Amniotic epithelial cell (primary cell): ENCODE results near the gene AHSP.
"Not testable (repeated sequence)": the region's sequence is repeated elsewhere in the genome, so short reads cannot be mapped to it uniquely, and the experiment has no call there.

Experiments used
- DNase-seq: peaks from one replicate; pipeline ENCODE4 v3.0.0-alpha.2; 2010; ENCODE audit warnings: low read depth

The AHSP gene

GRCh38 chr16:31531096-31531495, 3.4 kb downstream of the AHSP start:
- DNase-seq, result no peak

GRCh38 chr16:31532120-31532519, 4.4 kb downstream of the AHSP start:
- no peak for DNase-seq

- no peak for DNase-seq
Measured at GRCh38 chr16:31532896-31533295, 5.2 kb downstream of the AHSP start.

- DNase-seq, result no peak
Measured at GRCh38 chr16:31535737-31536136, 8.0 kb downstream of the AHSP start.

- no peak for DNase-seq
Measured at GRCh38 chr16:31536804-31537361, 9.2 kb downstream of the AHSP start.

GRCh38 chr16:31537362-31538242, 9.9 kb downstream of the AHSP start:
- no peak for DNase-seq

GRCh38 chr16:31538243-31538598, 10.5 kb downstream of the AHSP start:
- DNase-seq, result not testable (repeated sequence)

GRCh38 chr16:31539762-31540161, 12.1 kb downstream of the AHSP start:
- DNase-seq, result not testable (repeated sequence)

- no peak for DNase-seq
Measured at GRCh38 chr16:31542763-31543162, 15.1 kb downstream of the AHSP start.

GRCh38 chr16:31561426-31562233, 33.9 kb downstream of the AHSP start:
- no peak for DNase-seq

- peak; percentile 0 for DNase-seq
Measured at GRCh38 chr16:31568577-31569359, 41.1 kb downstream of the AHSP start.

- no peak for DNase-seq
Measured at GRCh38 chr16:31569360-31569717, 41.6 kb downstream of the AHSP start.

- DNase-seq, result no peak
Measured at GRCh38 chr16:31572821-31573220, 45.1 kb downstream of the AHSP start.

GRCh38 chr16:31574159-31574558, 46.5 kb downstream of the AHSP start:
- DNase-seq, result not testable (repeated sequence)

- DNase-seq, result no peak
Measured at GRCh38 chr16:31577411-31577810, 49.7 kb downstream of the AHSP start.
